Pancreas (tissue), 10 donors: ENCODE measurements around the gene CCNT2. TPM values are rescaled to one million over a fixed set of nuclear protein-coding genes. Genes with fewer than 3 reads are reported as not detected.

Experiments used
- ATAC-seq, 4 donors: fragments of 200-7000 bp; cut with Tn5 transposase; one replicate each; pipeline versions ENCODE4 v1.8.0 to v1.9.1; 2020; ENCODE audit warnings: mild to moderate bottlenecking in 4 of 4, moderate library complexity in 4 of 4
- DNase-seq, 6 donors: peaks; one replicate each; pipeline ENCODE4 v3.0.0-alpha.2; 2020
- FAIRE-seq: peaks from 2 replicates; lab custom pipeline; 2012; peaks lifted over from hg19 to GRCh38; lab: Jason Lieb, UNC
- H3K27ac ChIP-seq, 4 donors: fragments of 200-600 bp; sonication (generic); 1 replicate in 3 of 4; 2 replicates in 1 of 4; pipeline versions ENCODE4 v1.5.0 to v1.8.0; 2020
- H3K27me3 ChIP-seq, 4 donors: fragments of 200-600 bp; one replicate each; pipeline ENCODE4 v1.8.0; 2021
- H3K36me3 ChIP-seq, 3 donors: fragments of 200-600 bp; sonication (generic) in 1 of 3; one replicate each; pipeline versions ENCODE4 v1.5.0 to v1.8.0; 2020 to 2021
- H3K4me1 ChIP-seq, 3 donors: fragments of 200-600 bp; one replicate each; pipeline ENCODE4 v1.8.0; 2021
- H3K4me3 ChIP-seq, 4 donors: fragments of 200-600 bp; sonication (generic) in 2 of 4; one replicate each; pipeline versions ENCODE4 v1.5.0 to v1.8.0; 2020 to 2021
- H3K9me3 ChIP-seq, 4 donors: fragments of 200-600 bp; one replicate each; pipeline ENCODE4 v1.8.0; 2021
- WGBS, 2 donors: extraction: QIAGEN DNeasy Blood & Tissue Kit; methylation state at CpG; one replicate each; pipeline ENCODE4 v1.1.7; 2013; 5-methylcytosine and 5-hydroxymethylcytosine counted together
- intact Hi-C, 3 donors: fragments of 100-400 bp; cut with DNase I; formaldehyde crosslinking; loops; one replicate each; pipeline versions ENCODE4 v1.11.1 to v1.14.2; 2022
- polyA plus RNA-seq, 2 donors: library from polyadenylated mRNA; stranded (reverse); fragments of 200-250 nt; gene quantifications; one replicate each; pipeline ENCODE4 v1.2.3, GENCODE V29; 2013
- total RNA-seq, 6 donors: library from RNA; stranded (reverse); fragmentation: NEBNext Ultra II Directional in 4 of 6; extraction: Animal tissue kit (Norgen Biotek cat#: 25700) in 4 of 6; gene quantifications; one replicate each; pipeline versions ENCODE4 v1.2.1 to v1.2.4, GENCODE V29; 2021 to 2023
- TF ChIP-seq, protein P1 (sequence below), 4 donors: fragments of 200-600 bp; sonication (generic) in 3 of 4; IDR thresholded peaks; one replicate each; pipeline versions ENCODE4 v1.5.0 to v1.8.0; 2021; ENCODE audit warnings: antibody characterized with exemption in 4 of 4
- donor health status: healthy with polysubstance abuse.
- donor health status: DM: no; HTN: no; CAD: no; lungs with moderate emphysema.
- donor health status: DM: no; HTN: no; CAD: no.
- donor health status: control.
- donor health status: control.
- donor health status: Bipolar disorder and iron deficiency.
- donor health status: DM: yes; HTN: yes; CAD: no.
- donor health status: DM: no; HTN: no; CAD: no.
- donor health status: DM: no; HTN: no; CAD: no.
- donor health status: DM: yes; HTN: yes; CAD: no.

CCNT2 gene
- total and polyA plus RNA-seq, 8 donors: 10.9 to 32.6 (median 20.8) TPM

DNA sequence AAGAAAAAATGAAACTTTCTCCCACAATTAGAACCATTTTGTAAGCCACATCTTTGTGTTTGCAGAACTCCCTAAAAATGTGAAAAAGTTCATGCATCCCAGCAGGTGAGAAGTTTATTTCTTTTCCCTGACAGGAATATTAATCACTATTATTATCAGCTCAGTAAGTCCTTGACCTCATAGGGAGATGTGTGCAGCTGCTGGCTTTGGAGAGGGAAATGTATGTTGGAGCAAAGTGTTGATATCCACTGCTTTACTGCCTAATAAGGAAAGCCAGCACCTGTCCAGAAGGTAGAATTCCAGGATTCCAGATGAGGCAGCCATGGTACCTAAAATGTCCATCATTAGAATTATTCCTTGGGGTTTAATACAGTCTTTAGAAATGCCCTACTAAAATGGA is 35.8 kb upstream of the CCNT2 start:
- Histone ChIP-seq H3K27me3 (no peaks in the 10 kb centered on the region), H3K27ac (peak overlapping the region in 1 of 4 donors; percentile 26), H3K4me1 (peaks cover 11 to 19% (median 13%) of the 10 kb centered on the region in 3 donors), H3K4me3 (no peak overlapping the region), H3K36me3 (no peaks in the 10 kb centered on the region), H3K9me3 (no peaks in the 10 kb centered on the region)
- intact Hi-C loops: no loop called here
- no peak for DNase-seq
- FAIRE-seq: no peak
- TF ChIP-seq, protein P1, sequence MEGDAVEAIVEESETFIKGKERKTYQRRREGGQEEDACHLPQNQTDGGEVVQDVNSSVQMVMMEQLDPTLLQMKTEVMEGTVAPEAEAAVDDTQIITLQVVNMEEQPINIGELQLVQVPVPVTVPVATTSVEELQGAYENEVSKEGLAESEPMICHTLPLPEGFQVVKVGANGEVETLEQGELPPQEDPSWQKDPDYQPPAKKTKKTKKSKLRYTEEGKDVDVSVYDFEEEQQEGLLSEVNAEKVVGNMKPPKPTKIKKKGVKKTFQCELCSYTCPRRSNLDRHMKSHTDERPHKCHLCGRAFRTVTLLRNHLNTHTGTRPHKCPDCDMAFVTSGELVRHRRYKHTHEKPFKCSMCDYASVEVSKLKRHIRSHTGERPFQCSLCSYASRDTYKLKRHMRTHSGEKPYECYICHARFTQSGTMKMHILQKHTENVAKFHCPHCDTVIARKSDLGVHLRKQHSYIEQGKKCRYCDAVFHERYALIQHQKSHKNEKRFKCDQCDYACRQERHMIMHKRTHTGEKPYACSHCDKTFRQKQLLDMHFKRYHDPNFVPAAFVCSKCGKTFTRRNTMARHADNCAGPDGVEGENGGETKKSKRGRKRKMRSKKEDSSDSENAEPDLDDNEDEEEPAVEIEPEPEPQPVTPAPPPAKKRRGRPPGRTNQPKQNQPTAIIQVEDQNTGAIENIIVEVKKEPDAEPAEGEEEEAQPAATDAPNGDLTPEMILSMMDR (IDR thresholded peaks at IDR 0.05): no peak
- ATAC-seq: peak in 3 of 4 donors; percentile 53 to 62 (median 57)

DNA sequence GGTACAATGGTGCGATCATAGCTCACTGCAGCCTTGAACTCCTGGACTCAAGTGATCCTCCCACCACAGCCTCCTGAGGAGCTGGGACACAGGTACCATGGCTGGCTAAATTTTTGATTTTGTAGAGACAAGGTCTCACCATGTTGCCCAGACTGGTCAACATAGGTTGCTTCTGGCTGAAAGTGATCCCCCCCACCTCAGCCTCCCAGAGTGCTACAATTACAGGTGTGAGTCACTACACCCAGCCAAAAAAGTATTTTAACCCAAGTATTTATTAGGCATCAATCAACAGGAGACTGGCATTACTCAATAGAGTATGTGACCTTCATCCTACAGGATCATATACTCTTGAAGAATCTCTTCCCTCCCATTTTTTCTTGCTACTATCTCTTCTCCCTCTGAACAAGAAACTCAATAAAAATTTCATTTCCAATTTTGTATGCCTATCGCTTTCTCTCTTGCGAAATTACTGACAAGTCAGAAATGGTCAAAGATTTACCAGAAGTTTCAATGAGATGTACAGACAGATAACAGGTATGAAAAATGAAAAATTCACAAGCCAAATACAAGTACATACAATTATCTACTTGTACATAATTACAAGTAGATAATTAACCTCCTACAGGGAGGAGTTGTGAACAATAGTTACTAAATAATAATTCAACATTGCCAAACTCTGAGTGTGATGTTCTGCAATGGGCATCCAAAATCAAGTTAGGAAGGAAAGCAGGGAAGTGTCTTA is 34.9 kb upstream of the CCNT2 start:
- TF ChIP-seq, protein P1 (IDR thresholded peaks at IDR 0.05): no peak
- intact Hi-C loops: no loop called here
- ATAC-seq (peak in 3 of 4 donors; percentile 50 to 66 (median 61)), DNase-seq (no peak), FAIRE-seq (no peak)
- WGBS, 2 donors: 55 to 63% methylated on average over 3 of the region's 3 CpGs
- Histone ChIP-seq H3K27ac (peak overlapping the region in 2 of 4 donors; percentile 17 to 26), H3K9me3 (no peaks in the 10 kb centered on the region), H3K4me1 (peaks cover 11 to 19% (median 13%) of the 10 kb centered on the region in 3 donors), H3K27me3 (no peaks in the 10 kb centered on the region), H3K4me3 (no peak overlapping the region), H3K36me3 (no peaks in the 10 kb centered on the region)

DNA sequence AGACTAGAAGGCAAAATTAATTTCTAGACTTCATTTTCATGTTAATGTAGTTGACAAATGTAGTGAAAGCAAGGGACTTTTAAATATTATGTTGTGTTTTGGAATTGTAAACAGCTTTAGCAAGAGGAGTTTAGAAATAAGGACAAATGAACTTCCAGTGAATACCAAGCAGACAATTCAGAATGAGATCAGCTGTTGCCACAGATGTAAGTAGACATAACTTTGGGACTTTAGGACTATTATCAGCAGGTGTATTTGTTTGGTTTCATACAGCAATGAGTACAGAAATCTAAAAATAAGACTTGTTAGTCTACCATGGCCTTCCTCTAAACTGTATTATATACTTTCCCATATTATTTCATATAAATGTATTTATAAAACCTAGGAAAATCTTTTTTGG is 34.2 kb upstream of the CCNT2 start:
- H3K27ac ChIP-seq: peak overlapping the region in 1 of 4 donors; percentile 7
- TF ChIP-seq, protein P1 (IDR thresholded peaks at IDR 0.05): no peak
- H3K36me3 ChIP-seq: no peaks in the 10 kb centered on the region
- no peak for DNase-seq
- no peak overlapping the region for H3K4me3 ChIP-seq
- intact Hi-C loops: no loop called here
- ATAC-seq: peak in 1 of 4 donors; percentile 36
- H3K9me3 ChIP-seq: no peaks in the 10 kb centered on the region
- H3K27me3 ChIP-seq: no peaks in the 10 kb centered on the region
- FAIRE-seq: no peak
- H3K4me1 ChIP-seq: peaks cover 11 to 19% (median 13%) of the 10 kb centered on the region in 3 donors

DNA sequence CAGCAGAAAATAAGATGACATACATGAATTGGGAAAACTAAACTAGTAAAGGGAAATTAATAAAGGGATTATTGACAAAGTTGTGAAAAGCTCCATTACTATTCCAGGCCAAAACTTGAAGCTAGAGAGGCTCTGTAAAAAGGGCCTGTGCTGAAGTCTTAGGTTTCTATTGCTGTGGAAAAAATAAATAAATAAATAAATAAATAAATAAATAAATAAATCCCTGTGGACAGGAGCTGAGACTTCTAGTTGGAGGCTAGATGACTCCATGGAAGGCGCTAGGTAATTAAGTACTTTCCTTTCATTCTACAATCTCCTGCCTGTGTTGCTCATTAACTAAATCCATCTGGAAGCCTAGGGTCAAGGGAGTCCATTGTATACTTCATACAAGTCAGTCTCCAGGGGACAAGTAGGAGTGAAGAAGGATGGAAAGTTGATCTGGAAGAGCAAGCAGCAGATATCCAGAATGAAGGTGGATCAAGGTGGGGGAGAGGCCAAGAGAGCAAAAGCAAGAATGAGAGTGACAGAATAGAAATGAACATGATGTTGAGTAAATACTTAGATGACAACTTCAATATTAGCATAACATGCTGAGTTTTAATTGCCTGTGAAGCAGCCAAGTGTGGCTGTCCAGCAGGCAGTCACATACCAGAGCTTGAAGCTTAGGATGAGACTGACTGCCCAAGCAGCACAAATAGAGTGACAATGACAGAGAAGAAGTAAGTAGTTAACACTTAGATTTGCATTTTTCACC is 26.2 kb upstream of the CCNT2 start:
- no peak for DNase-seq
- TF ChIP-seq, protein P1 (IDR thresholded peaks at IDR 0.05): no peak
- Histone ChIP-seq H3K27ac (no peak overlapping the region), H3K27me3 (no peaks in the 10 kb centered on the region), H3K9me3 (no peaks in the 10 kb centered on the region), H3K36me3 (no peaks in the 10 kb centered on the region), H3K4me3 (no peak overlapping the region), H3K4me1 (peaks cover 0 to 6% (median 6%) of the 10 kb centered on the region in 3 donors)
- 64 to 68% methylated on average over 1 of the region's 1 CpG for WGBS, 2 donors
- intact Hi-C loops: no loop called here
- peak; percentile 46 to 63 (median 50) for ATAC-seq
- FAIRE-seq: no peak
